ENCODE measurements around the gene FHOD3. TPM values are rescaled to one million over a fixed set of nuclear protein-coding genes. Genes with fewer than 3 reads are reported as not detected.

Gene FHOD3
- total and polyA plus RNA-seq, 9 of the 15 experiments (the other 6 are each of a cell fraction or from before 2014, with no cell fraction given): 0.11 TPM; not detected in 8

DNA sequence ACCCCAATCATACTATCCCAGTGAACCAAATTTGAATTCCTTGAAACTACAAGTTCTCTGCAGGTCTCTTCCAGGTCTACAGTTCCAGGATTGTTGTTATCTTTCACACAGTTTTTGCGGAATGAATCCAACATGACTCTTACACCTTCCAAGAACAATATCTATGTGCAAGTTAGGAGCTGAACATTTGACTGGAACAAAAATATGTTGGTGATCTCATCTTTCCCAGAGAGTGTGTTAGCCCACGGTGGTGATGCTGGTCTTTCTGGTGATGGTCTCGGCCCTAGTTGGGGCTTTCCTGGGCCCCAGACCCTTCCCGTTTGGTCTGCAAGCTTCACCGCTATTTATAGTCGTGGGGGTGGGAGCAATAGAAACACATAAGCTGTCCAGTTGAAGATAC lies 357.6 kb downstream of the FHOD3 start:
- no TSS peak for BruUV-seq (replicated peaks)
- TF ChIP-seq SIN3A (IDR thresholded peaks at IDR 0.05; ENCODE audit: borderline replicate concordance in 2 of 2, control insufficient read depth in 1 of 2, low read depth in 2 of 2, low read length in 2 of 2): no peak
- TF ChIP-seq ZKSCAN1 (IDR thresholded peaks at IDR 0.05; ENCODE audit: low read depth, low read length): no peak
- TF ChIP-seq, protein P1, sequence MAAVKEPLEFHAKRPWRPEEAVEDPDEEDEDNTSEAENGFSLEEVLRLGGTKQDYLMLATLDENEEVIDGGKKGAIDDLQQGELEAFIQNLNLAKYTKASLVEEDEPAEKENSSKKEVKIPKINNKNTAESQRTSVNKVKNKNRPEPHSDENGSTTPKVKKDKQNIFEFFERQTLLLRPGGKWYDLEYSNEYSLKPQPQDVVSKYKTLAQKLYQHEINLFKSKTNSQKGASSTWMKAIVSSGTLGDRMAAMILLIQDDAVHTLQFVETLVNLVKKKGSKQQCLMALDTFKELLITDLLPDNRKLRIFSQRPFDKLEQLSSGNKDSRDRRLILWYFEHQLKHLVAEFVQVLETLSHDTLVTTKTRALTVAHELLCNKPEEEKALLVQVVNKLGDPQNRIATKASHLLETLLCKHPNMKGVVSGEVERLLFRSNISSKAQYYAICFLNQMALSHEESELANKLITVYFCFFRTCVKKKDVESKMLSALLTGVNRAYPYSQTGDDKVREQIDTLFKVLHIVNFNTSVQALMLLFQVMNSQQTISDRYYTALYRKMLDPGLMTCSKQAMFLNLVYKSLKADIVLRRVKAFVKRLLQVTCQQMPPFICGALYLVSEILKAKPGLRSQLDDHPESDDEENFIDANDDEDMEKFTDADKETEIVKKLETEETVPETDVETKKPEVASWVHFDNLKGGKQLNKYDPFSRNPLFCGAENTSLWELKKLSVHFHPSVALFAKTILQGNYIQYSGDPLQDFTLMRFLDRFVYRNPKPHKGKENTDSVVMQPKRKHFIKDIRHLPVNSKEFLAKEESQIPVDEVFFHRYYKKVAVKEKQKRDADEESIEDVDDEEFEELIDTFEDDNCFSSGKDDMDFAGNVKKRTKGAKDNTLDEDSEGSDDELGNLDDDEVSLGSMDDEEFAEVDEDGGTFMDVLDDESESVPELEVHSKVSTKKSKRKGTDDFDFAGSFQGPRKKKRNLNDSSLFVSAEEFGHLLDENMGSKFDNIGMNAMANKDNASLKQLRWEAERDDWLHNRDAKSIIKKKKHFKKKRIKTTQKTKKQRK (IDR thresholded peaks at IDR 0.05; ENCODE audit: borderline replicate concordance, low read depth, low read length): no peak
- TF ChIP-seq RBBP5 (IDR thresholded peaks at IDR 0.05; ENCODE audit: borderline replicate concordance, insufficient read depth, low read length, poor library complexity, severe bottlenecking): no peak
- TF ChIP-seq ZKSCAN3 (CRISPR knock-in tag; IDR thresholded peaks at IDR 0.05): no peak
- TF ChIP-seq ZBTB2 (IDR thresholded peaks at IDR 0.05): no peak
- no peak for TF ChIP-seq KLF13 (tag; IDR thresholded peaks at IDR 0.05; ENCODE audit: borderline replicate concordance, low read depth)
- no peak for TF ChIP-seq TEAD1 (CRISPR knock-in tag; IDR thresholded peaks at IDR 0.05)
- no peak for TF ChIP-seq KDM4B (IDR thresholded peaks at IDR 0.05; ENCODE audit: borderline replicate concordance in 2 of 2, low read depth in 1 of 2)
- no peak for TF ChIP-seq RUNX1 (IDR thresholded peaks at IDR 0.05; ENCODE audit: low read depth)
- no peak for TF ChIP-seq BRCA1 (IDR thresholded peaks at IDR 0.05)
- TF ChIP-seq BRCA1 (CRISPR knock-in tag; IDR thresholded peaks at IDR 0.05): no peak
- no peak for TF ChIP-seq ZNF354B (CRISPR knock-in tag; IDR thresholded peaks at IDR 0.05)
- TF ChIP-seq ZNF589 (CRISPR knock-in tag; IDR thresholded peaks at IDR 0.05; ENCODE audit: low read depth): no peak
- TF ChIP-seq NFXL1 (CRISPR knock-in tag; IDR thresholded peaks at IDR 0.05): no peak
- TF ChIP-seq ZNF24 (IDR thresholded peaks at IDR 0.05): no peak
- Histone ChIP-seq H3K4me2 (ENCODE audit: insufficient read depth, low read length) (no peak overlapping the region), H3K4me3 (no peak overlapping the region), H3K36me3 (ENCODE audit: control insufficient read depth, insufficient read depth, low read length) (no peaks in the 10 kb centered on the region), H2AFZ (ENCODE audit: low read depth, low read length) (no peak overlapping the region), H3K79me2 (ENCODE audit: control insufficient read depth, insufficient read depth, low read length) (no peaks in the 10 kb centered on the region), H3K9me1 (ENCODE audit: control insufficient read depth, insufficient read depth, low read length) (no peaks in the 10 kb centered on the region), H3K27ac (ENCODE audit: extremely low read depth, low read depth, low read length) (no peak overlapping the region), H3K9ac (ENCODE audit: insufficient read depth in 1 of 2, low read depth in 2 of 2, low read length in 2 of 2) (no peak overlapping the region), H3K9me3 (replicated peaks; ENCODE audit: control insufficient read depth, insufficient read depth, low read depth, low read length) (no peaks in the 10 kb centered on the region), H3K27me3 (ENCODE audit: control insufficient read depth in 2 of 2, insufficient read depth in 2 of 2, low read length in 2 of 2) (peaks cover 5 to 23% of the 10 kb centered on the region in 2 experiments; a peak in 4 of 5 replicates), H4K20me1 (replicated peaks; ENCODE audit: control insufficient read depth, insufficient read depth, low read length) (no peaks in the 10 kb centered on the region), H3K4me1 (replicated peaks in 1 of 2; ENCODE audit: control insufficient read depth in 2 of 2, insufficient read depth in 2 of 2, low read length in 2 of 2) (no peaks in the 10 kb centered on the region)
- CTCF ChIA-PET (ENCODE audit: low intra/inter-chr PET ratio): no interaction called here
- intact Hi-C loops (cut with micrococcal nuclease): no loop called here
- ATAC-seq: no peak
- POLR2A ChIA-PET: interaction anchor here (0.6 to 1.4 kb wide), 5 partner anchors 11 to 298 kb away, joined by 3 to 4 read pairs (median 3); no protein-coding TSS in a partner anchor
- WGBS (ENCODE audit: insufficient coverage, low coverage, missing lambda C conversion rate): 1% methylated on average over 6 of the region's 6 CpGs
- no peak for FAIRE-seq
- in situ Hi-C loops (cut with MboI): no loop called here
- no peak for DNase-seq (ENCODE audit: extremely low read depth in 1 of 4, low spot score in 3 of 4)

Measured in K562 (cell line).